GM12891 (cell line): Measurements from ENCODE around the gene SMTNL2.

Experiments used
- POLR2A ChIP-seq: IDR thresholded peaks from 2 replicates; pipeline ENCODE4 v1.6.1; 2011; ENCODE audit warnings: low read depth, low read length, control low read depth
- POLR2AphosphoS5 ChIP-seq: IDR thresholded peaks from 2 replicates; pipeline ENCODE4 v1.6.1; 2011; ENCODE audit warnings: low read depth, low read length, control low read depth
- SPI1 ChIP-seq: IDR thresholded peaks from 2 replicates; pipeline ENCODE4 v1.6.1; 2011; ENCODE audit warnings: low read depth, low read length, control low read depth

GRCh38 chr17:4545217-4545951 is 38.9 kb upstream of the SMTNL2 start:
- TF ChIP-seq POLR2AphosphoS5, result no peak
- TF ChIP-seq POLR2A, result no peak
- TF ChIP-seq SPI1, result no peak
